Measurements from ENCODE around the gene MDN1.

Gene MDN1

GRCh38 chr6:89685311-89685710, 134.3 kb downstream of the MDN1 start:
- Histone ChIP-seq H3K9ac (ENCODE audit: low read depth, low read length) (no peak overlapping the region), H3K27ac (ENCODE audit: low read length) (no peak overlapping the region), H3K79me2 (ENCODE audit: insufficient read depth, low read length) (no peaks in the 10 kb centered on the region), H3K27me3 (ENCODE audit: insufficient read depth, low read length, poor library complexity) (no peaks in the 10 kb centered on the region), H3K4me2 (ENCODE audit: insufficient read depth, low read length) (no peak overlapping the region), H3K9me3 (ENCODE audit: insufficient read depth, low read length, severe bottlenecking) (no peaks in the 10 kb centered on the region), H3K4me3 (ENCODE audit: low read depth in 1 of 2, low read length in 2 of 2) (no peak overlapping the region), H3K36me3 (ENCODE audit: insufficient read depth, low read length) (peaks cover 93% of the 10 kb centered on the region), H3K4me1 (ENCODE audit: insufficient read depth, low read length) (no peaks in the 10 kb centered on the region), H2AFZ (ENCODE audit: low read depth, low read length) (no peak overlapping the region), H4K20me1 (ENCODE audit: insufficient read depth, low read length) (no peaks in the 10 kb centered on the region)
- ATAC-seq (ENCODE audit: insufficient read depth, low read depth) (no peak), DNase-seq (no peak)
- TF ChIP-seq CTCF (IDR thresholded peaks at IDR 0.05; ENCODE audit: borderline replicate concordance, extremely low read depth, low read length, poor library complexity, severe bottlenecking), result no peak
- no peak for TF ChIP-seq EZH2 (IDR thresholded peaks at IDR 0.05; ENCODE audit: borderline replicate concordance, low read depth, low read length, severe bottlenecking)

GRCh38 chr6:89682991-89683390, 136.6 kb downstream of the MDN1 start:
- TF ChIP-seq EZH2 (IDR thresholded peaks at IDR 0.05; ENCODE audit: borderline replicate concordance, low read depth, low read length, severe bottlenecking), result no peak
- TF ChIP-seq CTCF (IDR thresholded peaks at IDR 0.05; ENCODE audit: borderline replicate concordance, extremely low read depth, low read length, poor library complexity, severe bottlenecking), result no peak
- no peak overlapping the region for H2AFZ ChIP-seq (ENCODE audit: low read depth, low read length)
- no peaks in the 10 kb centered on the region for H3K79me2 ChIP-seq (ENCODE audit: insufficient read depth, low read length)
- H4K20me1 ChIP-seq (ENCODE audit: insufficient read depth, low read length), result no peaks in the 10 kb centered on the region
- no peak overlapping the region for H3K27ac ChIP-seq (ENCODE audit: low read length)
- no peaks in the 10 kb centered on the region for H3K4me1 ChIP-seq (ENCODE audit: insufficient read depth, low read length)
- no peak for DNase-seq
- H3K4me2 ChIP-seq (ENCODE audit: insufficient read depth, low read length), result no peak overlapping the region
- ATAC-seq (ENCODE audit: insufficient read depth, low read depth), result no peak
- H3K27me3 ChIP-seq (ENCODE audit: insufficient read depth, low read length, poor library complexity), result no peaks in the 10 kb centered on the region
- H3K36me3 ChIP-seq (ENCODE audit: insufficient read depth, low read length), result peaks cover 95% of the 10 kb centered on the region
- no peak overlapping the region for H3K4me3 ChIP-seq (ENCODE audit: low read depth in 1 of 2, low read length in 2 of 2)
- no peak overlapping the region for H3K9ac ChIP-seq (ENCODE audit: low read depth, low read length)
- H3K9me3 ChIP-seq (ENCODE audit: insufficient read depth, low read length, severe bottlenecking), result no peaks in the 10 kb centered on the region

- Histone ChIP-seq H2AFZ (ENCODE audit: low read depth, low read length) (no peak overlapping the region), H3K9me3 (ENCODE audit: insufficient read depth, low read length, severe bottlenecking) (no peaks in the 10 kb centered on the region), H3K79me2 (ENCODE audit: insufficient read depth, low read length) (no peaks in the 10 kb centered on the region), H4K20me1 (ENCODE audit: insufficient read depth, low read length) (no peaks in the 10 kb centered on the region), H3K4me3 (ENCODE audit: low read depth in 1 of 2, low read length in 2 of 2) (no peak overlapping the region), H3K4me2 (ENCODE audit: insufficient read depth, low read length) (no peak overlapping the region), H3K9ac (ENCODE audit: low read depth, low read length) (no peak overlapping the region), H3K4me1 (ENCODE audit: insufficient read depth, low read length) (no peaks in the 10 kb centered on the region), H3K36me3 (ENCODE audit: insufficient read depth, low read length) (peaks cover 95% of the 10 kb centered on the region), H3K27ac (ENCODE audit: low read length) (no peak overlapping the region), H3K27me3 (ENCODE audit: insufficient read depth, low read length, poor library complexity) (no peaks in the 10 kb centered on the region)
- no peak for TF ChIP-seq EZH2 (IDR thresholded peaks at IDR 0.05; ENCODE audit: borderline replicate concordance, low read depth, low read length, severe bottlenecking)
- no peak for TF ChIP-seq CTCF (IDR thresholded peaks at IDR 0.05; ENCODE audit: borderline replicate concordance, extremely low read depth, low read length, poor library complexity, severe bottlenecking)
- ATAC-seq (ENCODE audit: insufficient read depth, low read depth), result no peak
- no peak for DNase-seq
These were observed 137.5 kb downstream of the MDN1 start for GRCh38 chr6:89681983-89682564.

All from DND-41 (cell line).